Upper lobe of right lung (tissue), 1 donor: ENCODE measurements around the gene RAB3GAP2. TPM values are rescaled to one million over a fixed set of nuclear protein-coding genes. Genes with fewer than 3 reads are reported as not detected.
"Not testable (repeated sequence)": the region's sequence is repeated elsewhere in the genome, so short reads cannot be mapped to it uniquely, and the experiment has no call there.

Experiments
- ATAC-seq: fragments of 200-7000 bp; cut with Tn5 transposase; one replicate; pipeline ENCODE4 v1.9.1; 2020; ENCODE audit warnings: mild to moderate bottlenecking, moderate library complexity
- DNase-seq: peaks from one replicate; pipeline ENCODE4 v3.0.0-alpha.2; 2020
- H3K27ac ChIP-seq: fragments of 200-600 bp; one replicate; pipeline ENCODE4 v1.8.0; 2022
- H3K27me3 ChIP-seq: fragments of 200-600 bp; one replicate; pipeline ENCODE4 v1.8.0; 2022; ENCODE audit warnings: mild to moderate bottlenecking
- H3K36me3 ChIP-seq: fragments of 200-600 bp; one replicate; pipeline ENCODE4 v1.8.0; 2022
- H3K4me1 ChIP-seq: fragments of 200-600 bp; one replicate; pipeline ENCODE4 v1.8.0; 2022
- H3K4me3 ChIP-seq: fragments of 200-600 bp; one replicate; pipeline ENCODE4 v1.8.0; 2022; ENCODE audit warnings: mild to moderate bottlenecking
- H3K9me3 ChIP-seq: fragments of 200-600 bp; one replicate; pipeline ENCODE4 v1.8.0; 2022
- intact Hi-C: fragments of 100-400 bp; cut with DNase I; formaldehyde crosslinking; loops from one replicate; pipeline ENCODE4 v1.11.0; 2022
- total RNA-seq: library from RNA; stranded (reverse); fragmentation: NEBNext Ultra II Directional; extraction: Animal tissue kit (Norgen Biotek cat#: 25700); gene quantifications from one replicate; pipeline ENCODE4 v1.2.1, GENCODE V29; 2021
- TF ChIP-seq, protein P1 (sequence below): fragments of 200-600 bp; IDR thresholded peaks from one replicate; pipeline ENCODE4 v1.8.0; 2022; ENCODE audit warnings: antibody characterized with exemption
- donor health status: DM: no; HTN: yes; CAD: no; lungs with severe emphysema.

Gene RAB3GAP2
- total RNA-seq, 1 donor from 2014 or later, result 39.2 TPM

DNA sequence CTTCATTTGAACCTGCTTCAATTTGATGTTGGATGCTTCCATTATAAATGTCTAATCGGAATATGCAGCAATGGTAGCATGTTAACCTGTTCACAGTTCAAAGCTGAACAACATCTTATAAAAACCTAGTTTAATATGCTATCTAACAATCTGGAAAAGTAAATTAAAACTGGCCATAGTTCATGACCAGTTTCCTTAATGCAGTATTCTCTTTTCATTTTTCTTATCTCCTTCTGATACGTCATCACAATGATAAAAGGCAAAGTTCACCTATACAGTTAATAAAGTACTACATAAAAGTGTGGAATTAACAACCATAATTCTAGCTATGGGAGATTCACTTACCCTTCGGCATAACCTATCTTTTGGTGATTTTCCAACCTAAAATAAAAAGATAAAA lies 113.2 kb downstream of the RAB3GAP2 start:
- no peak overlapping the region for H3K27ac ChIP-seq
- no peak for ATAC-seq
- H3K9me3 ChIP-seq, result no peaks in the 10 kb centered on the region
- peaks cover 75% of the 10 kb centered on the region for H3K36me3 ChIP-seq
- H3K4me3 ChIP-seq, result no peak overlapping the region
- TF ChIP-seq, protein P1, sequence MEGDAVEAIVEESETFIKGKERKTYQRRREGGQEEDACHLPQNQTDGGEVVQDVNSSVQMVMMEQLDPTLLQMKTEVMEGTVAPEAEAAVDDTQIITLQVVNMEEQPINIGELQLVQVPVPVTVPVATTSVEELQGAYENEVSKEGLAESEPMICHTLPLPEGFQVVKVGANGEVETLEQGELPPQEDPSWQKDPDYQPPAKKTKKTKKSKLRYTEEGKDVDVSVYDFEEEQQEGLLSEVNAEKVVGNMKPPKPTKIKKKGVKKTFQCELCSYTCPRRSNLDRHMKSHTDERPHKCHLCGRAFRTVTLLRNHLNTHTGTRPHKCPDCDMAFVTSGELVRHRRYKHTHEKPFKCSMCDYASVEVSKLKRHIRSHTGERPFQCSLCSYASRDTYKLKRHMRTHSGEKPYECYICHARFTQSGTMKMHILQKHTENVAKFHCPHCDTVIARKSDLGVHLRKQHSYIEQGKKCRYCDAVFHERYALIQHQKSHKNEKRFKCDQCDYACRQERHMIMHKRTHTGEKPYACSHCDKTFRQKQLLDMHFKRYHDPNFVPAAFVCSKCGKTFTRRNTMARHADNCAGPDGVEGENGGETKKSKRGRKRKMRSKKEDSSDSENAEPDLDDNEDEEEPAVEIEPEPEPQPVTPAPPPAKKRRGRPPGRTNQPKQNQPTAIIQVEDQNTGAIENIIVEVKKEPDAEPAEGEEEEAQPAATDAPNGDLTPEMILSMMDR, result no peak
- H3K27me3 ChIP-seq, result no peaks in the 10 kb centered on the region
- H3K4me1 ChIP-seq, result no peaks in the 10 kb centered on the region
- no peak for DNase-seq
- intact Hi-C loops, result no loop called here

DNA sequence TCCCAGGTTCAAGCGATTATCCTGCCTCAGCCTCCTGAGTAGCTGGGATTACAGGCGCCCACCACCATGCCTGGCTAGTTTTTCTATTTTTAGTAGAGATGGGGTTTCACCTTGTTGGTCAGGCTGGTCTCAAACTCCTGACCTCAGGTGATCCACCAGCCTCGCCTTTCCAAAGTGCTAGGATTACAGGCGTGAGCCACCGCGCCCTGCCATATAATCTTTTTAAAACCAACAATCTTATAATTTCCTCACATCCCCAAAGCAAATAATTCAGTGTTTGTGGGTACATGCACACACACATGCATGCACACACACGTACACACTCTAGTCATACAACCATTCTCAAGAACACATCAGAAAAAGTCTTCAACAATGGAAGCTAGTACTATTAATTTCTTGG lies 113.7 kb downstream of the RAB3GAP2 start:
- intact Hi-C loops, H3K27ac ChIP-seq, H3K4me3 ChIP-seq, H3K27me3 ChIP-seq, ATAC-seq, H3K9me3 ChIP-seq, H3K4me1 ChIP-seq, DNase-seq: not testable (repeated sequence)
- H3K36me3 ChIP-seq, result peaks cover 81% of the 10 kb centered on the region

DNA sequence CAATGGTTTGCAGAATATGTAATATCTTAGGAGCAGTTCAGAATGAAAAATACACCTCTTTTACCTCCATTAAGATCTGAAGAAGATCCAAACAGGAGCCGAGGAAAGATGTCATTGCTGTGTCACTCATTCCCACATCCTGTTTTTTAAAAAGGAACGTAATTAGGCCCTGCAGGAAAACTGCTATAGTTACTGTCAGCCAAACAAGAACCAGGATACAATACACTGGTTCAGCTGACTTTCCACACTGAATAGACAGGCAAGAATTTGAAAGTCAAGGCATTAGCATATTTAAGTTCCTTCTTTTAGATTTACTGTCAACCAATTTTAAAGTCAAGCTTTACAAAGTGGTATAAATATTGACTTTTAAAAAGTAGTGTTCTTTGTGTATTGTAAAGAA lies 114.5 kb downstream of the RAB3GAP2 start:
- no peak for DNase-seq
- H3K36me3 ChIP-seq, result peaks cover 86% of the 10 kb centered on the region
- no peak overlapping the region for H3K4me3 ChIP-seq
- H3K4me1 ChIP-seq, result no peaks in the 10 kb centered on the region
- no peak for ATAC-seq
- H3K27me3 ChIP-seq, result no peaks in the 10 kb centered on the region
- intact Hi-C loops, result no loop called here
- no peak overlapping the region for H3K27ac ChIP-seq
- no peaks in the 10 kb centered on the region for H3K9me3 ChIP-seq
- TF ChIP-seq, protein P1, result no peak

DNA sequence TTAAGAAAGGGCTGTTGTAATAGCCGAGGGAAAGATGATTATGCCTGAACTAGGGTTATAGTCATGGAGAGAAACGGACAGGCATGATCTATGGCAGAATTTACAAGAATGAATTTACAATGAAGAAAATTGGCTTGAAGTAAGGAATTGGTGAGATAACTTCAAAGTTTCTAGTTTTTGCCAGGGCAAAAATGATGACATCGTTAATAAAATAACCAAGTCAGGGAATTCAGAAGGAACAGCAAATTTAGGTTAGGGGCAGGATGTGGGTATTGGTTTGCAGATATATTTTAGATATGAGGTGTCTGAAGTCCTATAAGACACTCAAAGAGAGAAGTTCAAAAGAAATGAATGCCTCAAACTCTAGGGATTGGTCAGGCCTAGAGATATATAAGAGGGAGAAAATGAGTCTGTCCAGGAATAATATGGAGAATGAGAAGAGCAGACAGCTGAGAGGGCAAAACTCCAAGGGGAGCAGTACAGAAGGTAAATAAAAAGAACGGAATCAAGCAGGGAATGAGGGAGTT lies 115.6 kb downstream of the RAB3GAP2 start:
- no peaks in the 10 kb centered on the region for H3K4me1 ChIP-seq
- intact Hi-C loops, result no loop called here
- peaks cover 79% of the 10 kb centered on the region for H3K36me3 ChIP-seq
- H3K27me3 ChIP-seq, result no peaks in the 10 kb centered on the region
- no peak for ATAC-seq
- H3K27ac ChIP-seq, result no peak overlapping the region
- H3K4me3 ChIP-seq, result no peak overlapping the region
- DNase-seq, result no peak
- no peaks in the 10 kb centered on the region for H3K9me3 ChIP-seq
- TF ChIP-seq, protein P1, result no peak

DNA sequence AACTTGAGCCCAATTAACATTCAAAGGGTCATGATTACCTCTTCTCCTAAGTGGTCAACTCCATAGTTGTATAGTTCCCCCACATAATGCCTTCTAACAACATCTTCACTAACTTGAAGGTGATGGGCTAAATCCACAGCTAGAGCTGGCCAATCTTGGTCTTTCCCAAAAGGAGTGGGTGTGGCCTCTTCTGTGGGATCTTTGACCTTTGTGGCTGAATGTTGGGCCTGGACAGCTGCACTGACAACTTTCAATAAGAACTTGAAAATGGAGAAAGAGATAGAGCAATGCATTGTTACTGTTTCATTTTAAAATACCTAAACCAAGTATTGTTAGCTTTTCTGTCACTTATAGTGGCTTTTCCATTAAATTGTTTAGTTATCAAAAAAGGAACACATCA lies 119.1 kb downstream of the RAB3GAP2 start:
- Histone ChIP-seq H3K27ac (no peak overlapping the region), H3K36me3 (peaks cover 67% of the 10 kb centered on the region), H3K4me3 (no peak overlapping the region), H3K4me1 (no peaks in the 10 kb centered on the region), H3K27me3 (no peaks in the 10 kb centered on the region), H3K9me3 (no peaks in the 10 kb centered on the region)
- ATAC-seq (no peak), DNase-seq (no peak)
- TF ChIP-seq, protein P1, result no peak
- intact Hi-C loops, result no loop called here

DNA sequence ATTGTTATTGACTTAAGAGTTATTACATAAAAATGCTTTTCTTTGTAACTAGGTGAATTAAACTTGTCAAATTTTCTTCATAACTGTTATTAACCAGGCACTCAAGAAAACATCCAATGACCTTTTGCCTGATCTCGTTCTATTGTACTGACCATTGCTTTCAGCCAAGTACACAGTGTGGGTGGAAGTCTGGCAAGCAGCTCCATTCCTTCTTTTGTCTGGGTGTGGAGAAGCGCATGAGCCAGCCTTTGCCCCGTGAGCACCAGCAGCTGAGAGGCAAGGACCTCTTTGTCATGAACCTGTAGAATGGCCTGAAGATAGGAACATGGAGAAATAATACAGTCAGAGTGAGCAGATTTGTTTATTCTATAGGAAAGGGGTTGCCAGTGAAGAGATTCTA lies 120.8 kb downstream of the RAB3GAP2 start:
- no peaks in the 10 kb centered on the region for H3K9me3 ChIP-seq
- H3K27me3 ChIP-seq, result no peaks in the 10 kb centered on the region
- H3K4me1 ChIP-seq, result no peaks in the 10 kb centered on the region
- peaks cover 62% of the 10 kb centered on the region for H3K36me3 ChIP-seq
- intact Hi-C loops, result no loop called here
- H3K27ac ChIP-seq, result no peak overlapping the region
- DNase-seq, result no peak
- ATAC-seq, result peak; percentile 35
- H3K4me3 ChIP-seq, result no peak overlapping the region
- TF ChIP-seq, protein P1, result no peak
